Measurements from ENCODE around the gene SPECC1. TPM values are rescaled to one million over a fixed set of nuclear protein-coding genes. Genes with fewer than 3 reads are reported as not detected.

Gene SPECC1
- total and polyA plus RNA-seq, 5 experiments from 2014 or later, result 1.8 to 4.7 (median 2.5) TPM

- ATAC-seq, result peak in 1 of 2 donors; percentile 36
- POLR2A ChIA-PET, result interaction anchor here (1.3 to 4.4 kb wide), 5 partner anchors 8 to 42 kb away, joined by 5 to 17 read pairs (median 6); no protein-coding TSS in a partner anchor
These were observed 267.3 kb downstream of the SPECC1 start for GRCh38 chr17:20276421-20276820.

GRCh38 chr17:20278805-20279204 is 269.6 kb downstream of the SPECC1 start:
- Mint-ChIP-seq H3K36me3 (peaks cover 0 to 4% (median 0%) of the 10 kb centered on the region in 3 donors), H3K4me3 (no peak overlapping the region)
- POLR2A ChIA-PET, result interaction anchor here (0.9 to 4.4 kb wide), 4 partner anchors 9 to 32 kb away, joined by 3 to 17 read pairs (median 6); no protein-coding TSS in a partner anchor

More at GRCh38 chr17:20276421-20276820, 267.3 kb downstream of the SPECC1 start:
- no peaks in the 10 kb centered on the region for H3K27me3 Mint-ChIP-seq
- H3K9me3 Mint-ChIP-seq, result peaks cover 0 to 2% (median 0%) of the 10 kb centered on the region in 9 donors
- no peak for DNase-seq
- H3K36me3 Mint-ChIP-seq, result peaks cover 0 to 4% (median 0%) of the 10 kb centered on the region in 3 donors
- H3K27ac Mint-ChIP-seq, result peak overlapping the region; percentile 86 to 97 (median 92)
- peak overlapping the region in 9 of 10 donors; percentile 23 to 87 (median 74) for H3K4me3 Mint-ChIP-seq
- peaks cover 57 to 88% (median 83%) of the 10 kb centered on the region in 4 donors for H3K4me1 Mint-ChIP-seq

GRCh38 chr17:20279631-20280030 is 270.5 kb downstream of the SPECC1 start:
- H3K4me1 Mint-ChIP-seq, result peaks cover 37 to 63% (median 60%) of the 10 kb centered on the region in 4 donors
- H3K9me3 Mint-ChIP-seq, result no peaks in the 10 kb centered on the region
- POLR2A ChIA-PET, result interaction anchor here (0.8 kb wide), 1 partner anchor 20 kb away, joined by 3 read pairs; no protein-coding TSS in a partner anchor
- no peak for ATAC-seq
- no peaks in the 10 kb centered on the region for H3K27me3 Mint-ChIP-seq
- peaks cover 0 to 4% (median 0%) of the 10 kb centered on the region in 3 donors for H3K36me3 Mint-ChIP-seq
- H3K27ac Mint-ChIP-seq, result no peak overlapping the region
- H3K4me3 Mint-ChIP-seq, result no peak overlapping the region
- no peak for DNase-seq

More at GRCh38 chr17:20278805-20279204, 269.6 kb downstream of the SPECC1 start:
- DNase-seq (no peak), ATAC-seq (no peak)
- H3K4me1 Mint-ChIP-seq, result peaks cover 41 to 70% (median 66%) of the 10 kb centered on the region in 4 donors
- H3K27ac Mint-ChIP-seq, result peak overlapping the region in 6 of 10 donors; percentile 6 to 86 (median 30)
- no peaks in the 10 kb centered on the region for H3K27me3 Mint-ChIP-seq
- no peaks in the 10 kb centered on the region for H3K9me3 Mint-ChIP-seq

GRCh38 chr17:20280051-20280450 is 270.9 kb downstream of the SPECC1 start:
- H3K36me3 Mint-ChIP-seq, result peaks cover 0 to 4% (median 0%) of the 10 kb centered on the region in 3 donors
- DNase-seq (no peak), ATAC-seq (no peak)
- POLR2A ChIA-PET, result interaction anchor here (0.8 kb wide), 1 partner anchor 19 kb away, joined by 3 read pairs; no protein-coding TSS in a partner anchor
- no peak overlapping the region for H3K4me3 Mint-ChIP-seq
- H3K9me3 Mint-ChIP-seq, result no peaks in the 10 kb centered on the region
- H3K27ac Mint-ChIP-seq, result no peak overlapping the region
- peaks cover 38 to 61% (median 57%) of the 10 kb centered on the region in 4 donors for H3K4me1 Mint-ChIP-seq
- H3K27me3 Mint-ChIP-seq, result no peaks in the 10 kb centered on the region

- ATAC-seq, result no peak
- no peak for DNase-seq
- no peak overlapping the region for H3K4me3 Mint-ChIP-seq
- H3K36me3 Mint-ChIP-seq, result peaks cover 0 to 4% (median 0%) of the 10 kb centered on the region in 3 donors
- H3K4me1 Mint-ChIP-seq, result peaks cover 33 to 53% (median 50%) of the 10 kb centered on the region in 4 donors
- H3K9me3 Mint-ChIP-seq, result no peaks in the 10 kb centered on the region
- peak overlapping the region in 1 of 10 donors; percentile 41 for H3K27ac Mint-ChIP-seq
- POLR2A ChIA-PET, result interaction anchor here (1.4 kb wide), 1 partner anchor 13 kb away, joined by 3 read pairs; no protein-coding TSS in a partner anchor
- H3K27me3 Mint-ChIP-seq, result no peaks in the 10 kb centered on the region
These were observed 271.7 kb downstream of the SPECC1 start for GRCh38 chr17:20280851-20281250.

GRCh38 chr17:20281860-20282259 is 272.7 kb downstream of the SPECC1 start:
- Mint-ChIP-seq H3K36me3 (peaks cover 0 to 4% (median 0%) of the 10 kb centered on the region in 3 donors), H3K4me3 (no peak overlapping the region), H3K4me1 (peaks cover 24 to 43% (median 39%) of the 10 kb centered on the region in 4 donors), H3K9me3 (no peaks in the 10 kb centered on the region), H3K27ac (peak overlapping the region in 2 of 10 donors; percentile 65 to 83), H3K27me3 (no peaks in the 10 kb centered on the region)
- DNase-seq (no peak), ATAC-seq (no peak)
- POLR2A ChIA-PET, result interaction anchor here (0.6 to 1.4 kb wide), 2 partner anchors 8 to 12 kb away, joined by 3 read pairs; no protein-coding TSS in a partner anchor

GRCh38 chr17:20282526-20283308 is 273.6 kb downstream of the SPECC1 start:
- H3K4me1 Mint-ChIP-seq, result peaks cover 19 to 34% (median 32%) of the 10 kb centered on the region in 4 donors
- DNase-seq (no peak), ATAC-seq (no peak)
- H3K27ac Mint-ChIP-seq, result peak overlapping the region in 6 of 10 donors; percentile 4 to 83 (median 42)
- H3K27me3 Mint-ChIP-seq, result no peaks in the 10 kb centered on the region
- no peak overlapping the region for H3K4me3 Mint-ChIP-seq
- H3K36me3 Mint-ChIP-seq, result peaks cover 0 to 4% (median 0%) of the 10 kb centered on the region in 3 donors
- POLR2A ChIA-PET, result no interaction called here
- H3K9me3 Mint-ChIP-seq, result no peaks in the 10 kb centered on the region

GRCh38 chr17:20284022-20284421 is 274.9 kb downstream of the SPECC1 start:
- Mint-ChIP-seq H3K4me1 (peaks cover 12 to 26% (median 22%) of the 10 kb centered on the region in 4 donors), H3K9me3 (no peaks in the 10 kb centered on the region), H3K36me3 (peaks cover 0 to 4% (median 0%) of the 10 kb centered on the region in 3 donors), H3K27me3 (no peaks in the 10 kb centered on the region), H3K4me3 (no peak overlapping the region), H3K27ac (peak overlapping the region in 1 of 10 donors; percentile 77)
- ATAC-seq (no peak), DNase-seq (no peak)
- POLR2A ChIA-PET, result interaction anchor here (1.7 kb wide), 1 partner anchor 9 kb away, joined by 14 read pairs; no protein-coding TSS in a partner anchor

GRCh38 chr17:20284570-20285295 is 275.6 kb downstream of the SPECC1 start:
- no peaks in the 10 kb centered on the region for H3K27me3 Mint-ChIP-seq
- no peak for DNase-seq
- peaks cover 0 to 4% (median 0%) of the 10 kb centered on the region in 3 donors for H3K36me3 Mint-ChIP-seq
- peaks cover 9 to 23% (median 19%) of the 10 kb centered on the region in 4 donors for H3K4me1 Mint-ChIP-seq
- POLR2A ChIA-PET, result interaction anchor here (1.7 kb wide), 1 partner anchor 10 kb away, joined by 14 read pairs; no protein-coding TSS in a partner anchor
- no peaks in the 10 kb centered on the region for H3K9me3 Mint-ChIP-seq
- ATAC-seq, result no peak
- H3K27ac Mint-ChIP-seq, result peak overlapping the region in 3 of 10 donors; percentile 31 to 51 (median 36)
- H3K4me3 Mint-ChIP-seq, result no peak overlapping the region

- no peak overlapping the region for H3K4me3 Mint-ChIP-seq
- peaks cover 0 to 14% (median 4%) of the 10 kb centered on the region in 4 donors for H3K4me1 Mint-ChIP-seq
- ATAC-seq (no peak), DNase-seq (no peak)
- no peaks in the 10 kb centered on the region for H3K27me3 Mint-ChIP-seq
- peak overlapping the region in 1 of 10 donors; percentile 81 for H3K27ac Mint-ChIP-seq
- H3K9me3 Mint-ChIP-seq, result no peaks in the 10 kb centered on the region
- H3K36me3 Mint-ChIP-seq, result peaks cover 0 to 4% (median 0%) of the 10 kb centered on the region in 3 donors
- POLR2A ChIA-PET, result interaction anchor here (0.7 kb wide), 1 partner anchor 8 kb away, joined by 3 read pairs; no protein-coding TSS in a partner anchor
These were observed 280.8 kb downstream of the SPECC1 start for GRCh38 chr17:20289984-20290383.

- H3K27ac Mint-ChIP-seq, result peak overlapping the region in 2 of 10 donors; percentile 67 to 74
- no peaks in the 10 kb centered on the region for H3K27me3 Mint-ChIP-seq
- POLR2A ChIA-PET, result interaction anchor here (0.8 kb wide), 1 partner anchor 53 kb away, joined by 3 read pairs; no protein-coding TSS in a partner anchor
- peaks cover 0 to 12% (median 3%) of the 10 kb centered on the region in 4 donors for H3K4me1 Mint-ChIP-seq
- ATAC-seq (no peak), DNase-seq (no peak)
- H3K9me3 Mint-ChIP-seq, result no peaks in the 10 kb centered on the region
- peaks cover 0 to 4% (median 0%) of the 10 kb centered on the region in 3 donors for H3K36me3 Mint-ChIP-seq
- H3K4me3 Mint-ChIP-seq, result no peak overlapping the region
These were observed 282.7 kb downstream of the SPECC1 start for GRCh38 chr17:20291853-20292252.

GRCh38 chr17:20293501-20293900 is 284.3 kb downstream of the SPECC1 start:
- Mint-ChIP-seq H3K4me3 (no peak overlapping the region), H3K36me3 (peaks cover 0 to 4% (median 0%) of the 10 kb centered on the region in 3 donors), H3K9me3 (no peaks in the 10 kb centered on the region), H3K27me3 (no peaks in the 10 kb centered on the region), H3K27ac (peak overlapping the region in 2 of 10 donors; percentile 8 to 82), H3K4me1 (peaks cover 0 to 12% (median 0%) of the 10 kb centered on the region in 4 donors)
- DNase-seq (no peak), ATAC-seq (no peak)
- POLR2A ChIA-PET, result interaction anchor here (1.1 kb wide), 1 partner anchor 12 kb away, joined by 3 read pairs; no protein-coding TSS in a partner anchor

Measured in naive thymus-derived CD8-positive, alpha-beta T cell (primary cell).